Raji (cell line): ENCODE data around the gene TBXA2R.

Source experiments
- POLR2A ChIP-seq: IDR thresholded peaks from 2 replicates; pipeline ENCODE4 v1.6.1; 2011; ENCODE audit warnings: low read depth, low read length, control low read depth; ENCODE audit not compliant: insufficient read depth

Gene TBXA2R

GRCh38 chr19:3642987-3643673, 36.5 kb upstream of the TBXA2R start:
- TF ChIP-seq POLR2A: no peak

- TF ChIP-seq POLR2A: no peak
Observed at GRCh38 chr19:3642296-3642695, 35.6 kb upstream of the TBXA2R start.

- no peak for TF ChIP-seq POLR2A
Observed at GRCh38 chr19:3641515-3642269, 35.0 kb upstream of the TBXA2R start.

- no peak for TF ChIP-seq POLR2A
Observed at GRCh38 chr19:3639479-3639878, 32.8 kb upstream of the TBXA2R start.

GRCh38 chr19:3638208-3639193, 31.8 kb upstream of the TBXA2R start:
- TF ChIP-seq POLR2A: no peak

- no peak for TF ChIP-seq POLR2A
Observed at GRCh38 chr19:3637621-3638020, 30.9 kb upstream of the TBXA2R start.

- no peak for TF ChIP-seq POLR2A
Observed at GRCh38 chr19:3636962-3637361, 30.3 kb upstream of the TBXA2R start.

GRCh38 chr19:3636506-3636905, 29.8 kb upstream of the TBXA2R start:
- TF ChIP-seq POLR2A: no peak

- TF ChIP-seq POLR2A: no peak
Observed at GRCh38 chr19:3634496-3635045, 27.9 kb upstream of the TBXA2R start.

GRCh38 chr19:3633559-3633988, 26.9 kb upstream of the TBXA2R start:
- no peak for TF ChIP-seq POLR2A

GRCh38 chr19:3632739-3633558, 26.3 kb upstream of the TBXA2R start:
- TF ChIP-seq POLR2A: no peak

- TF ChIP-seq POLR2A: no peak
Observed at GRCh38 chr19:3632098-3632497, 25.4 kb upstream of the TBXA2R start.

- TF ChIP-seq POLR2A: no peak
Observed at GRCh38 chr19:3631053-3631861, 24.6 kb upstream of the TBXA2R start.
